ENCODE data around the gene PTX4. TPM values are rescaled to one million over a fixed set of nuclear protein-coding genes. Genes with fewer than 3 reads are reported as not detected.

PTX4 gene, protein sequence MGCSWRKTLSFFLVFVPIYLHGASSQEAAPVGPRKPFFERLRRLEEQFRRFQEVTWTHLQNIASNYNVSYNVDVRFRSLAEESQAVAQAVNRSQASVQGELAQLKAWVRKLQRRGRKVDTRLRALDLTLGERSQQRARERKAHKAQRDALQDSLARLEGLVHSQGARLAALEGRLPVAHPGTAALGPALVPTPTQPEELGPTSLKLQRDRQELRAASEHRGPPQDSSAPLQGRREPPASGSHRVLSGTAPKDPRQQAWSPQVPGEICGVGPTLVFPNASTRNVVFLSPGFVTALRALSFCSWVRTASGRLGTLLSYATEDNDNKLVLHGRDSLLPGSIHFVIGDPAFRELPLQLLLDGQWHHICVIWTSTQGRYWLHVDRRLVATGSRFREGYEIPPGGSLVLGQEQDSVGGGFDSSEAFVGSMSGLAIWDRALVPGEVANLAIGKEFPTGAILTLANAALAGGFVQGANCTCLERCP
- 1.6 TPM for total RNA-seq

DNA sequence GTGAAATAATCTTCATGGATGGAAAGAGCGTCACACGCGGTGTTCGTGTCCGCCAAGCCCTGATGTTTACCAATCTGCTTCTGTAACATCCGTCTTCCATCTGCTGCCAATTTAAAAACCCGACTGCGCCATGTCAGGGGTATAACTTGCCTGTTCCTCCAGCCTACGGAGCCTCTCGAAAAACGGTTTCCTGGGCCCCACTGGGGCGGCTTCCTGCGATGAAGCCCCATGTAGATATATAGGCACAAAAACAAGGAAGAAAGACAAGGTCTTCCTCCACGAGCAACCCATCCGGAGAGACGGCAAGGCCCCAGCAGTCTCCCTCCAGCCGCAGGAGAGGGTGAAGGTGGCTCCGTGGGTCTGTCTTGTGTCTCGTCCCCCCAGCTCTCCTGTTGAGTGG lies at the start of gene PTX4:
Gene PTX4, minus strand, starts transcription at position 326 of the 400 bp plus-strand sequence. Its CDS starts 35 bp downstream, at position 291.

DNA sequence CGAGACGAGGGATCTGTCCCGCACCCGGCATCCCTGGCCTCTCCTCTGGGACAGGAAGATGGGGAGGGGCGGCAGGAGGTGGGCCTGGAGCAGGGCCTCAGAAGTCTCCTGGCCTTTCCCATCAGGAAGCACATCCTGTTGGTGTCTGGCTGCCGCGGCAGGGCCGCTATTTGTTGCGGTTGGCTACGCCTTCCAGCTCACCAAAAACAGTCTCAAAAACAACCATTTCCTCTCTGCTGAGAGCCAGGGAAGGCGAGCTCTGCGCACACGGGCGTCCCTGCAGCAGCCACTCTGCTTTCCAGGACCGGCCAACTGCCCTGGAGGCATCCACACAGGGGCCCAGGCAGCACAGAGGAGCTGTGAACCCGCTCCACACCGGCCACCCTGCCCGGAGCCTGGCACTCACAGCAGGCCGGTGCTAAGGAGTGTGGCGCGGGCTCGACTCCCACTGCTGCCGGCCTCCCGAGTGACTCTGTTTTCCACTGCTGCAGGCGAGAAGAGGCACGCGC lies 44.8 kb upstream of the PTX4 start, which contains the start of gene TMEM204:
Gene TMEM204, plus strand, starts transcription at position 224 of the 509 bp plus-strand sequence. CDS start 610 bp downstream, outside the sequence.

DNA sequence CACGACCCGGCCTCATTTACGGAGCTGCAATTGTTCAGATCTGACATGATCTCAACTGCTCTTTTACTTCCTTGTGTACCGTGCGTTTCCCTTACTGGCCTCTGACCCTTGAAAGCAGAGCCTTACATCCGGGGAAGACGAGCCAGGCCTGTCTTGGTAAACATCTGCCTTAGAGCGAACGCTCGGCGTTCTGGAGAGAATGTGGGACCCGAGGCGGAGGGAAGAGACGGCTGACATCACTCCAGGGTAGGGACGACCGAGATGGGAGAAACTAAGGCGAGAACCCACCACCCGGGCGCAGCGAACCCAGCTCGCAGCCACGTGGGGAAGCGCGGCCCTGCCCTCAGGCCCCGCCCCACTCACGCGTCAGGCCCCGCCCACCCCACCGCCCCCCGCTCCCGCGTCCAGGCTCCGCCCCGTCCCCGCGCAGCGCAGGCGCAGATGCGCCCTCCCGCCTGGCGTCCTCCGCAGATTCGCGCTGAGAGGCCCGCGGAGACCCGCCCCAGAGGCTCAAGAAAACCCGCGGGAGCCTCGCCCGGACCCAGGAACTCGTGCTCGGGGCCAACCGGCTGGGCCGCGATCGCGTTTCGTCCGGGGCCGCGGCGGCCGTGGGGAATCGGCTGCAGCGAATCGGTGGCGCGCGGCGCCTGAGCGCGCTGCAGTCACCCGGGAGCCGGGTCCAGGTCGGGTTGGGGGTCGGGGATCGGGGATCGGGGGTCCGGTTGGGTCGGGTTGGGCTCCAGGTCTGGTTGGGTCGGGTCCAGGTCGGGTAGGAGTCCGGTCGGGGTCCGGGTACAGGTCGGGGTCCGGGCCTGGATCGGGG lies 4.4 kb upstream of the PTX4 start, which contains the start of gene TELO2:
Gene TELO2, plus strand, starts transcription at position 438 of the 823 bp plus-strand sequence. CDS start 922 bp downstream, outside the sequence.

DNA sequence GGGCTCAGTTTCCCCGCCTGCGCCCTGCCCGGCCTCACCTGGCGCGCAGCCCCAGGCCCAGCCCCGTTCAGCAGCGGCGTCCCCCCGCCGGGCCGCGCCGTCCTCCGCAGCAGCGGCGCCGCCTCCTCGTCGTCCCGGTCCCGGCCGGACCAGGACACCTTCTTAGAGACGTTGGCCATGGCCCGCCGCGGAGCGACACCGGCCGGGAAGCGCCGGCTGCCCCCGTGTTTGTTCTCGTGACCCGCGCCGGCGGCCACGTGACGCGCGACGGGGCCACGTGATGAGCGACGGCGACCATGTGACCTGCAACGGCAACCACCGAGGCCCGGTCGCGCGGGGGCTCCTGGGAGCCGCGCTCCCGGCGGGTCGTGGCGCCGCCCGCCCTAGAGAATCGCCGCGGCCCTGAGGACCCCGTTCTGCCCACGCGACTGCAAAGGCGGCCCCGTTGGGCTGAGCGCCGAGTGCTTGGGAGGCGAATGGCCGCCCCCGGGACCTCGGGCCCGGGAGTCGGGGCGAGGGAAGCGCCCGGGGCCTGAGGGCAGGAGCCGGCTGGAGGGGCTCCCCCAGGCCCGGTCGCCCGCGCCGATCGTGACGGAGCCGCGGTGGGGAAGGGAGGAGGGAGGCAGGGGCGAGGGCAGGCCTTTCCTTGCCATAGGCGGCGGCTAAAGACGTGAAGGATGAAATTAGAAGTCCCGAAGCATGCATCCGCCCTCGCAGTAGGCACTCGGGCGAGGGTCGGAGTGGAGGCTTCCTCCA lies 13.8 kb downstream of the PTX4 start, which contains the start of gene CLCN7:
Gene CLCN7, minus strand, starts transcription at position 233 of the 756 bp plus-strand sequence. Its CDS starts 54 bp downstream, at position 179.

DNA sequence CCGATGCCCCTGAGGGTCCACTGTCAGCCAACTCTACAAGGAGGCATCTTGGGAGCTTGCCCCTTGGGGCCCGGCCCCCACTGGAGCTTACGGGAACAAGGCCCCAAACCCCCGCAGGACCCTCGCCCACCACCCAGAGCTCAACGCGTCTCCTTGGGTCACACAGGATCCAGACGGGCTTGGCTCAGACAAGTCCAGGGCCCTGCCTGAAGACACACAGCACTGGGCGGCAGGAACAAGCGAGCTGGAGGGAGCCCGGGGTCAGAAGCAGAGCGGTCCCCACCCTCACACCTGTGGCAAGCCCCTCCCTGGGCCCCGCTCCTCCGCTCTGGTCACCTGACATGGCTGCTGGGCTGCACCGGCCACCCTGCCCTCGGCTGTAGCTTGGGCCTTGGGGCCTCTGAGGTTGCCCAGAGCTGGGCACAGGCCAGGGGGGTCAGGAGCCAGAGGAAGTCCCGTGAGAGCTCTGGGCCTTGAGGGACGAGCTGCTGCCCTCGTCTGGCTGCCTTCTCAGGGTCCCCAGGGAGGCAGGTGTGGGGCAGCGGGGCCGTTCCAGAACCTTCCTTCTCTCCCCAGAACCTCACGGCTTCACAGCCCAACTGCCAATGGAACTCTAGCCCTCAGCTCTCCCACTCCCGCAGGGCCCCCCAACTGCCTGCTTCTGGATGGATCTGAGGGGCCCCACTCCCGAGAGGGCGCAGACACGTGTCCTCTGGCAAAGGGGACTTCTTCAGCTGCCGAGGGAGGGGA lies 44.6 kb downstream of the PTX4 start, which contains the start of gene CCDC154:
Gene CCDC154, minus strand, starts transcription at position 577 of the 750 bp plus-strand sequence. Its CDS starts 234 bp downstream, at position 343.

Other genes starting within 250 kb of the PTX4 start
- 3.4 TPM for gene TPSAB1, start 248.2 kb downstream of the PTX4 start, total RNA-seq
- 0.66 TPM for gene TPSD1, start 232.9 kb downstream of the PTX4 start, total RNA-seq
- 94.8 TPM for gene UBE2I, start 179.3 kb downstream of the PTX4 start, total RNA-seq
- 9.3 TPM for gene BAIAP3, start 155.3 kb downstream of the PTX4 start, total RNA-seq
- gene TSR3, start 137.1 kb downstream of the PTX4 start, total RNA-seq: 41.5 TPM
- gene GNPTG, start 137.0 kb downstream of the PTX4 start, total RNA-seq: 40.4 TPM
- gene UNKL, start 74.2 kb downstream of the PTX4 start, total RNA-seq: 32.5 TPM
- gene UQCC4, start 68.2 kb downstream of the PTX4 start, total RNA-seq: 10.7 TPM
- 6.9 TPM for gene PERCC1, start 57.9 kb downstream of the PTX4 start, total RNA-seq
- gene CCDC154, start 44.4 kb downstream of the PTX4 start, total RNA-seq: 0.49 TPM
- 47.9 TPM for gene CLCN7, start 13.9 kb downstream of the PTX4 start, total RNA-seq
- gene TELO2, start 4.4 kb upstream of the PTX4 start, total RNA-seq: 26.3 TPM
- 9.6 TPM for gene TMEM204, start 44.7 kb upstream of the PTX4 start, total RNA-seq
- gene IFT140, start 123.1 kb upstream of the PTX4 start, total RNA-seq: 73.1 TPM
- 17.8 TPM for gene CRAMP1, start 123.4 kb upstream of the PTX4 start, total RNA-seq
- 35.5 TPM for gene JPT2, start 189.3 kb upstream of the PTX4 start, total RNA-seq
- 107 TPM for gene MAPK8IP3, start 217.3 kb upstream of the PTX4 start, total RNA-seq